H1 (cell line): ENCODE results near the gene ERC1. TPM values are rescaled to one million over a fixed set of nuclear protein-coding genes. Genes with fewer than 3 reads are reported as not detected.

Experiments used
- CTCF ChIA-PET: fragments of 300-600 bp; sonication (Branson Sonifier 250); formaldehyde crosslinking; loops from one replicate; lab custom pipeline; 2021; ENCODE audit not compliant: partially characterized antibody; lab: Charles Lee
- POLR2A ChIA-PET: fragments of 300-600 bp; sonication (Branson Sonifier 250); formaldehyde crosslinking; loops from one replicate; lab custom pipeline; 2021; ENCODE audit warnings: inconsistent platforms; ENCODE audit not compliant: partially characterized antibody; lab: Charles Lee
- DNase-seq, 2 experiments: peaks; one replicate each; pipeline versions ENCODE4 v3.0.0 to v3.0.0-alpha.2; 2010 to 2022; ENCODE audit warnings: low spot score in 2 of 2, low read depth in 1 of 2, mixed read lengths in 1 of 2
- FAIRE-seq: peaks from 2 replicates; lab custom pipeline; 2011; peaks lifted over from hg19 to GRCh38; lab: Jason Lieb, UNC
- H2AFZ ChIP-seq: 2 replicates; pipeline ENCODE4 v1.8.1; 2012; ENCODE audit warnings: low read length, inconsistent platforms
- H2AK5ac ChIP-seq: 2 replicates; pipeline ENCODE4 v1.6.1; 2013; ENCODE audit warnings: low read depth, low read length
- H2BK120ac ChIP-seq: replicated peaks from 2 replicates; pipeline ENCODE3; 2013; ENCODE audit warnings: low read depth, low read length, inconsistent platforms
- H2BK12ac ChIP-seq: 2 replicates; pipeline ENCODE4 v1.6.1; 2013; ENCODE audit warnings: low read depth, low read length
- H2BK15ac ChIP-seq: 2 replicates; pipeline ENCODE4 v1.6.1; 2013; ENCODE audit warnings: low read length
- H2BK20ac ChIP-seq: 2 replicates; pipeline ENCODE4 v1.6.1; 2013; ENCODE audit warnings: low read length
- H2BK5ac ChIP-seq: 2 replicates; pipeline ENCODE4 v1.6.1; 2013; ENCODE audit warnings: low read depth, low read length
- H3K14ac ChIP-seq: 2 replicates; pipeline ENCODE4 v1.6.1; 2013; ENCODE audit warnings: inconsistent platforms; ENCODE audit not compliant: insufficient read length
- H3K18ac ChIP-seq: 2 replicates; pipeline ENCODE4 v1.6.1; 2013; ENCODE audit warnings: low read length; ENCODE audit errors: extremely low read depth
- H3K23ac ChIP-seq: 2 replicates; pipeline ENCODE4 v1.6.1; 2013; ENCODE audit warnings: inconsistent platforms; ENCODE audit not compliant: insufficient read length
- H3K23me2 ChIP-seq: 2 replicates; pipeline ENCODE4 v1.6.1; 2013; ENCODE audit warnings: low read depth, low read length
- H3K27ac ChIP-seq: 2 replicates; pipeline ENCODE4 v1.6.1; 2011; ENCODE audit warnings: low read depth, low read length, inconsistent platforms
- H3K27me3 ChIP-seq, 4 experiments: replicated peaks in 1 of 4; 1 replicate in 1 of 4; 2 replicates in 3 of 4; pipeline versions ENCODE4 v1.6.1 to v1.8.1; 2011 to 2013; ENCODE audit warnings: low read length in 3 of 4, mild to moderate bottlenecking in 3 of 4, inconsistent platforms in 2 of 4, mixed read lengths in 2 of 4, moderate library complexity in 1 of 4; ENCODE audit not compliant: control insufficient read depth in 3 of 4, insufficient read depth in 3 of 4; ENCODE audit errors: extremely low read depth in 1 of 4
- H3K36me3 ChIP-seq, 4 experiments: 2 replicates each; pipeline versions ENCODE4 v1.6.1 to v1.8.1; 2011 to 2013; ENCODE audit warnings: mild to moderate bottlenecking in 4 of 4, low read length in 3 of 4, moderate library complexity in 2 of 4, control low read depth in 1 of 4, inconsistent platforms in 1 of 4; ENCODE audit not compliant: insufficient read depth in 4 of 4, control insufficient read depth in 2 of 4
- H3K4ac ChIP-seq: replicated peaks from 2 replicates; pipeline ENCODE3; 2013; ENCODE audit warnings: low read length, low read depth, mixed read lengths, inconsistent platforms; ENCODE audit not compliant: insufficient read length
- H3K4me1 ChIP-seq, 4 experiments: replicated peaks in 1 of 4; 1 replicate in 1 of 4; 2 replicates in 3 of 4; pipeline versions ENCODE4 v1.6.1 to v1.8.1; 2011 to 2013; ENCODE audit warnings: low read length in 3 of 4, inconsistent platforms in 2 of 4, mixed read lengths in 1 of 4; ENCODE audit not compliant: insufficient read depth in 4 of 4, control insufficient read depth in 3 of 4
- H3K4me2 ChIP-seq, 2 experiments: 2 replicates each; pipeline versions ENCODE4 v1.6.1 to v1.8.1; 2011 to 2013; ENCODE audit warnings: low read depth in 2 of 2, low read length in 2 of 2, control low read depth in 1 of 2, inconsistent platforms in 1 of 2, mild to moderate bottlenecking in 1 of 2; ENCODE audit not compliant: insufficient read depth in 1 of 2
- H3K4me3 ChIP-seq, 4 experiments: fragments of 200-600, 300-600 bp in 1 of 4; sonication (generic), shearing (Covaris generic), sonication (Bioruptor Twin) in 1 of 4; 2 replicates each; pipeline versions ENCODE4 v1.5.1 to v1.8.1; 2011 to 2016; ENCODE audit warnings: low read length in 4 of 4, low read depth in 3 of 4, control low read depth in 2 of 4, inconsistent platforms in 2 of 4, mild to moderate bottlenecking in 2 of 4, mixed read lengths in 1 of 4, moderate library complexity in 1 of 4; ENCODE audit not compliant: insufficient read depth in 2 of 4; ENCODE audit errors: extremely low read depth in 1 of 4
- H3K56ac ChIP-seq: replicated peaks from 2 replicates; pipeline ENCODE3; 2013; ENCODE audit warnings: low read depth, mild to moderate bottlenecking, mixed read lengths, low read length, inconsistent platforms; ENCODE audit not compliant: insufficient read length
- H3K79me1 ChIP-seq: 2 replicates; pipeline ENCODE4 v1.6.1; 2013; ENCODE audit warnings: low read depth, low read length, control low read depth
- H3K79me2 ChIP-seq, 2 experiments: 2 replicates each; pipeline versions ENCODE4 v1.6.1 to v1.8.1; 2012 to 2013; ENCODE audit warnings: low read length in 2 of 2, mild to moderate bottlenecking in 2 of 2, inconsistent platforms in 1 of 2; ENCODE audit not compliant: insufficient read depth in 2 of 2, control insufficient read depth in 1 of 2
- H3K9ac ChIP-seq, 4 experiments: replicated peaks in 1 of 4; 1 replicate in 1 of 4; 2 replicates in 3 of 4; pipeline versions ENCODE4 v1.6.1 to v1.8.1; 2011 to 2013; ENCODE audit warnings: low read depth in 3 of 4, low read length in 3 of 4, control low read depth in 2 of 4, mild to moderate bottlenecking in 2 of 4, moderate library complexity in 2 of 4, inconsistent platforms in 1 of 4; ENCODE audit errors: extremely low read depth in 1 of 4
- H3K9me3 ChIP-seq, 2 experiments: 2 replicates each; pipeline versions ENCODE4 v1.6.1 to v1.8.1; 2012 to 2013; ENCODE audit warnings: mild to moderate bottlenecking in 2 of 2, moderate library complexity in 2 of 2, control low read depth in 1 of 2, inconsistent platforms in 1 of 2, low read depth in 1 of 2, low read length in 1 of 2, mixed read lengths in 1 of 2; ENCODE audit not compliant: insufficient read depth in 2 of 2
- H4K20me1 ChIP-seq, 2 experiments: replicated peaks in 1 of 2; 2 replicates each; pipeline versions ENCODE3 to v1.8.1; 2011 to 2013; ENCODE audit warnings: inconsistent platforms in 2 of 2, low read length in 2 of 2, mild to moderate bottlenecking in 1 of 2; ENCODE audit not compliant: insufficient read depth in 2 of 2, control insufficient read depth in 1 of 2
- H4K5ac ChIP-seq: 2 replicates; pipeline ENCODE4 v1.6.1; 2013; ENCODE audit warnings: low read length, low read depth, mixed read lengths, inconsistent platforms; ENCODE audit not compliant: insufficient read length
- H4K8ac ChIP-seq: 2 replicates; pipeline ENCODE4 v1.8.0; 2013; ENCODE audit warnings: mild to moderate bottlenecking, moderate library complexity, low read length, inconsistent platforms; ENCODE audit not compliant: insufficient read depth; ENCODE audit errors: extremely low read depth
- H4K91ac ChIP-seq: replicated peaks from 2 replicates; pipeline ENCODE3; 2013; ENCODE audit warnings: low read length, mixed read lengths, inconsistent platforms; ENCODE audit not compliant: insufficient read length
- ATF2 ChIP-seq: IDR thresholded peaks from 2 replicates; pipeline ENCODE4 v1.6.1; 2012; ENCODE audit warnings: low read length, inconsistent platforms
- SP2 ChIP-seq: IDR thresholded peaks from 2 replicates; pipeline ENCODE4 v1.6.1; 2012; ENCODE audit warnings: mild to moderate bottlenecking, low read length, inconsistent platforms
- TEAD4 ChIP-seq: IDR thresholded peaks from 2 replicates; pipeline ENCODE4 v1.6.1; 2012; ENCODE audit warnings: low read depth, low read length, inconsistent platforms, mixed read lengths
- WGBS, 2 experiments: shearing (Covaris generic) in 1 of 2; methylation state at CpG; one replicate each; pipeline versions ENCODE4 v1.1.6 to v1.1.7; 2013 to 2015; ENCODE audit warnings: low lambda C conversion rate in 2 of 2, mixed read lengths in 2 of 2, inconsistent platforms in 1 of 2, low coverage in 1 of 2, missing lambda C conversion rate in 1 of 2; ENCODE audit not compliant: insufficient replicate concordance in 2 of 2, insufficient coverage in 1 of 2, insufficient read length in 1 of 2; ENCODE audit errors: extremely low coverage in 1 of 2, missing lambda C conversion rate in 1 of 2; 5-methylcytosine and 5-hydroxymethylcytosine counted together
- polyA plus RNA-seq, 7 experiments: library from polyadenylated mRNA; depleted of rRNA in 3 of 7; stranded (reverse) in 5 of 7; unstranded in 2 of 7; fragments of >200 nt in 5 of 7; fragments of 200-250 nt in 2 of 7; gene quantifications; 1 replicate in 5 of 7; 2 replicates in 1 of 7; 4 replicates in 1 of 7; pipeline versions ENCODE4 v1.2.1 to v1.2.3, GENCODE V29; 2011 to 2013; ENCODE audit warnings: missing spikeins in 2 of 7, mixed read lengths in 2 of 7
- total RNA-seq: library from RNA; stranded (reverse); fragmentation: NEBNext Ultra II Directional; extraction: Animal tissue kit (Norgen Biotek cat#: 25700); gene quantifications from 2 replicates; pipeline ENCODE4 v1.2.1, GENCODE V29; 2021

ERC1 gene
- total and polyA plus RNA-seq, 2 of the 8 experiments (the other 6 are each of a cell fraction or from before 2014, with no cell fraction given) = 7.8 to 45.7 TPM

GRCh38 chr12:1436015-1436414 lies 445.0 kb downstream of the ERC1 start:
- no peak for FAIRE-seq
- H2BK12ac ChIP-seq = no peak overlapping the region
- no peak for DNase-seq
- WGBS, 2 experiments = 87% methylated on average over 6 of the region's 6 CpGs; no CpG with 5 or more reads in 1 of the 2 experiments
- no peak overlapping the region for H3K9ac ChIP-seq
- H3K27ac ChIP-seq = no peak overlapping the region
- H3K56ac ChIP-seq = no peak overlapping the region
- H3K4me2 ChIP-seq = no peak overlapping the region
- no peak overlapping the region for H2BK15ac ChIP-seq
- no peaks in the 10 kb centered on the region for H3K27me3 ChIP-seq
- no peaks in the 10 kb centered on the region for H3K23me2 ChIP-seq
- H3K4ac ChIP-seq = no peak overlapping the region
- no peaks in the 10 kb centered on the region; a peak in 1 of 8 replicates for H3K36me3 ChIP-seq
- no peaks in the 10 kb centered on the region; the same call in 1 of the 2 replicates for H3K79me1 ChIP-seq
- no peaks in the 10 kb centered on the region for H3K4me1 ChIP-seq
- H3K4me3 ChIP-seq = no peak overlapping the region
- H2BK5ac ChIP-seq = no peak overlapping the region
- no peak overlapping the region for H4K5ac ChIP-seq
- TF ChIP-seq TEAD4 = no peak
- no peak for TF ChIP-seq ATF2
- TF ChIP-seq SP2 = no peak
- no peak overlapping the region for H2AK5ac ChIP-seq
- H3K14ac ChIP-seq = no peak overlapping the region
- CTCF ChIA-PET = interaction anchor here (0.6 to 3.6 kb wide), 6 partner anchors 14 to 318 kb away, joined by 3 to 16 read pairs (median 4); no protein-coding TSS in a partner anchor
- no peak overlapping the region for H2BK20ac ChIP-seq
- POLR2A ChIA-PET = interaction anchor here (0.7 kb wide), 1 partner anchor 62 kb away, joined by 3 read pairs; no protein-coding TSS in a partner anchor
- H3K18ac ChIP-seq = no peak overlapping the region
- H3K9me3 ChIP-seq = no peaks in the 10 kb centered on the region
- H2BK120ac ChIP-seq = no peak overlapping the region
- no peak overlapping the region for H4K8ac ChIP-seq
- no peak overlapping the region for H3K23ac ChIP-seq
- no peaks in the 10 kb centered on the region for H3K79me2 ChIP-seq
- H4K20me1 ChIP-seq = peaks cover 0 to 1% of the 10 kb centered on the region in 2 experiments
- H2AFZ ChIP-seq = no peak overlapping the region
- H4K91ac ChIP-seq = no peak overlapping the region
